SKM-1 (cell line): Measurements from ENCODE around the gene NEDD9.

Experiments
- DNase-seq: peaks from one replicate; lab custom pipeline; 2025; ENCODE audit not compliant: unreplicated experiment; lab: John Stamatoyannopoulos, UW

Gene NEDD9

GRCh38 chr6:11146117-11146826 is 86.2 kb downstream of the NEDD9 start:
- no peak for DNase-seq

GRCh38 chr6:11144393-11144851 is 88.0 kb downstream of the NEDD9 start:
- peak; percentile 54 for DNase-seq

- peak; percentile 78 for DNase-seq
These were observed 88.8 kb downstream of the NEDD9 start for GRCh38 chr6:11143394-11144371.

- no peak for DNase-seq
These were observed 90.0 kb downstream of the NEDD9 start for GRCh38 chr6:11142296-11143027.

- no peak for DNase-seq
These were observed 91.2 kb downstream of the NEDD9 start for GRCh38 chr6:11141295-11141694.

GRCh38 chr6:11140056-11140455 is 92.4 kb downstream of the NEDD9 start:
- DNase-seq: no peak

- no peak for DNase-seq
These were observed 93.2 kb downstream of the NEDD9 start for GRCh38 chr6:11139051-11139960.

- DNase-seq: no peak
These were observed 95.7 kb downstream of the NEDD9 start for GRCh38 chr6:11136809-11137208.
